NCI-H128 (cell line): Measurements from ENCODE around the gene EML1.

Experiments
- DNase-seq: peaks from one replicate; lab custom pipeline; 2025; ENCODE audit not compliant: unreplicated experiment; lab: John Stamatoyannopoulos, UW

Gene EML1

DNA sequence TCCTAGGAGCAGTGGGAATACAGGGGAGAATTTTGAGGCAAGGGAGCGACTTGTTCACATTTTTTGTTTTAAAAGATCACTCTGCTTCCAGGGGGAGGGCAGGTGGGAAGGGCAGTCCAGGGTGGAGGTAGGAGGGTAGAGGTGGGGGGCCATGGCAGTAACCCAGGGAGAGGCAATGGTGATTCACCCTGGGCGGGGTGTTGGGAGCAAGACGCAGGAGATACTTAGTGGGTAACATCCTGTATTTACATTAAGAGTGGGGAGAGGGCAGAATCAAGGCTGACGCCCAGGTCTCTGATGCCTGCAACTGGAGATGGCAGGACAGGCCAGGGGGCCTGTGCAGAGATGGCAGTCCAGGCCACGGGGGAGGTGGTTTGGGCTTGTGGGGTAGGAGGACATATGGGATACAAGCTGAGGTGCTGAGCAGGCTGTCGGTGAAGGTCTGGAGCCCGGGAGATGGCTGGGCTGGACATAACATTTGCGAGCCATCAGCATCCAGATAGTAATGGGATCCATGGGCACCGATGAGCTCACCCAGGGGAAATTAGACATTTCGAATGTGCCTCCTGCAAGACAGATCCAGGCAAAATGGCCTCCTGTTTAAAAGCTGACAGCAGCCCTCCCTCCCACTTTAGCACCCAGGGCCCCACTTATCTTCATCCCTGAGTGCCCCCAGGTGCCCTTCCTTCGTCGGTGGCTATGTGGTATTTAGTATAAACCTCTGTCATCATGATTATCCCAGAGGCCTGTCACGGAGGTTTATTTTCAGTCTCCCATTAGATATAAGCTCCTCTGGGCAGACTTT, 9.3 kb downstream of the EML1 start:
- no peak for DNase-seq

DNA sequence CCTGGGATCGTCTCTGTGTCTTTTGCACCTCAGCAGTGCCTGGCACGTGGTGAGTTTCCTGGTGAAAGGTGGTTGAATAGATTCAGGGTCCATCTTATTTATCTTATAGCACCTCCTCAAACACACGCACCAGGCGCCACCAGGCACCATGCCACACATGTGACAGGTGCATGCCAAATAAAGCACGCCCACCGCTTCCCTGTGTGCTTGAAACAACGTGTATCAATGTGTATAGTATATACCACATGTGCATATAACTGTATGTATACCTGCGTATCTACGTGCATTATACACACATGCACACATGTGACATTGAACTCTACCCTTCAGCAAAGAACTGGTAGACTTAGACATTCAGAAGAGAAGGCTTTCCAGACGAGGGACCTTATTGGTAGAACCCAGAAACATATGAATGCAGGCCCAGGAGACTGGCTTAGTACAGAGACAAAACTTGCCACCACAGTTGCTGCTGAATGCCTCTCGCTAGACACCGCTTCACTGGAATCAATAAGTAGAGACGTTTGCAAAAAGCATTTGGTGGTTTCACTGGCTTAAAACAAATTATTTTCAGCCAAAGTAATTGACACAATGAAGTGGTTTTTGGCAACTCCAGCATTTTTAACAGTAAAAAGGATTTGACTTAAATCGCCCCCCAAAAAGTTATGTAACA, 10.0 kb downstream of the EML1 start:
- no peak for DNase-seq

DNA sequence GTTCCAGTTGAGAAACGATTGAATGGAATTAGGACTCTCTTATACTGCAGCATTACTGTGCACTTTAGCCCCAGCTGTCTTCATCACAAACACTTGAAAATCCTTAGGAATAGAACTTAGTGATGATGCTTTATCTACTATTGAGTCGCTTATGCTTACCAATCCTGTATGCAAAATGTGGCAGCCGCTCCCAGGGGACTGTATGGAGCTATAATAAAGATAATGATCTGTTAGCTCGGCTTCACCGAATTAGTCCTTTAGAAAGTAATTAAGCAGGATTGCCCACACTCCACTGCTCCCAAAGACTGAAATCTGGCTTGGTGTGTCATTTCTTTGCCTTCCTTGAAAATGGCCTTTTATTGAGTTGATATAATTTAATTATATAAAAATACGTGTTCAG, 10.6 kb downstream of the EML1 start:
- DNase-seq = no peak

DNA sequence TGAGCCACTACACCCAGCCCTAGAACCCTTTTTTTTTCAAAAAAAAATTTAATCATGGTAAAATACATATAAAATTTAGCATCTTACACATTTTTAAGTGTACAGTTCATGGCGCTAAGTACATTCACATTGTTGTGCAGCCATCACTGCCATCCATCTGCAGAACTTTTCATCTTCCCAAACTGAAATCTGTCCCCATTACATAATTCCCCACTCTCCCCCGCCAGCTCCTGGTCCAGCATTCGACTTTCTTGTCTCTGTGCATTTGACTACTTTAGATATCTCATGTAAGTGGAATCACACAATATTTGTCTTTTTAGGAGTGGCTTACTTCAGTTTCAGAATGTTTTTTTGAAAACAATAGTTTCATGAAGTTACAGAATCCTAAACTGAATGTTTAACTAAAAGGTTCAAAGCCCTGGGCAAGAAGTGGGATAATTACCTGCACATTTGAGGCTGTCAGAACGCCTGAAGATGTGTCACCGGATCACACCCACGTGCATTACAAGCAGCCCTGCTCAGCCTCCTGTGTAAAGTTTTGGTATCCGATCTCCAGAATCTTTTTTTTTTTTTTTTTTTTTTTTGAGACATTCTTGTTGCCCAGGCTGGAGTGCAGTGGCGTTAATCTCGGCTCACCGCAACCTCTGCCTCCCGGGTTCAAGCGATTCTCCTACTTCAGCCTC, 12.7 kb downstream of the EML1 start:
- DNase-seq = no peak

DNA sequence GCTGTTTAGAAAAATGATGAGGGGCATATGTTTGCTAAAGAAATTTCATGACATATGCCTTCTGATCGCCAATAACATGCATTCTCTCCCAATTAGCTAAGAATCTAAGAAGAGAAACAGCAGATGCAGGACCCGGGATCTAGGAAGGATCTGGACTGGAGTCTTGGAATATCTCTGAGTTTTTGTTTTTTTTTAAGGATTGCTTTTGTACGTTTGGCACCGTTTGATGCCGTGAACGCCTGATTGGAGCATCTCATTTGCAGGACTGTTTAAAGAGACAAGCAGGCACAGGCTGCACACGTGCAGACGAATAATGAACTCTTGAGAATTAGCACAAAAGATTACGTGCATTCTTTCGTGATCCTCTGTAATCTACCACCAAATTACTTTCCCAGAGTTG, 13.6 kb downstream of the EML1 start:
- DNase-seq = no peak

DNA sequence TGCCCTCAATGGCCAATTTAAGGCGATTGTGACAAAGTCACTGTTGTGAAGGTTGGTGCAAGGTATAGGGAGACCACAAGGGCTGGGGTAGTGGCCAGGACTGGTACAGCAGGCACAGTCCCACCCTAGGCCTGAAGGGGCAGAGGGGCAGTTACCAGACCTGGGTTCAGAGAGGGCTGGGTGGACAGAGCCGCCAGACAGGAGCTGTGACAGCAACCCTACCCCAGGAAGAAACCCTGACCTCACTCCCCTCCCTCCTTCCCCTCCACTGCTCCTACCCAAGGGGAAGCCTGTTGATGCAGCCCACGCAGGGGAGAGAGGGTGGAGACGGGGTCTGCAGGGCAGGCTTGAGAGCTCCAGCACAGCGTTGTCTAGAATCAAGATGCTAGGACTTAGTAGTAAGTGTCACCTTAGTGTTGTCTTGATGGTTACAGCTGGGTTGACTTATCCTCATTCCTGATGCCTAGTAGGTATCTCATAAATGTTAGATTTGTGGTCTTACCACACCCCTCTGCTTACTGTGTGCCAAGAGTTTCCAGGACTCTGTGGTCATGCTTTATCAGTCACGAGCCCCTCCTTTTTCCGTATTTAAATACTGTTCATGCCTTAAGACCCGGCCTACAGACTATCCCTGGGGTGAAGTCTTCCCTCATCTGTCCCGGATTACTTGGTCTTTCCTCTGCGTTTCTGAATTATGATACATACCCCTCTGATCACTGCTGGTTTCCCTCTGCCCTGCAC, 14.4 kb downstream of the EML1 start:
- DNase-seq = no peak

DNA sequence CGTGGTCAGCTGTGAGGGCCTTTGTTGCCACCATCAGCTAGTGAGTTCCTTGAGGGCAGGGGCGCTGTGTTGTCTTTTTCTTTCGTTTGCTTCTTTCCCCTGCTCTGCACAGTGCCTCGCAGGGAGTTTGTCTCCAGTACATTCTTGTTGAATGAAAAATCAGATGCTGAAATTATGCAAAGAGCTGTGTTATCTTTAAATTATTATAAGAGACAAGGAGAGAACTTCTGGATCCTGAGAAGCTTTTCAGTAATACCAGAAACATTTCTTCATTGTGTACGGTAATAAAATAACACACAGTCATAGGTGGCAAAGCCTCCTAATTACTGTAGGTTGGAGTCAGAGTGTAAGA, 14.9 kb downstream of the EML1 start:
- no peak for DNase-seq

DNA sequence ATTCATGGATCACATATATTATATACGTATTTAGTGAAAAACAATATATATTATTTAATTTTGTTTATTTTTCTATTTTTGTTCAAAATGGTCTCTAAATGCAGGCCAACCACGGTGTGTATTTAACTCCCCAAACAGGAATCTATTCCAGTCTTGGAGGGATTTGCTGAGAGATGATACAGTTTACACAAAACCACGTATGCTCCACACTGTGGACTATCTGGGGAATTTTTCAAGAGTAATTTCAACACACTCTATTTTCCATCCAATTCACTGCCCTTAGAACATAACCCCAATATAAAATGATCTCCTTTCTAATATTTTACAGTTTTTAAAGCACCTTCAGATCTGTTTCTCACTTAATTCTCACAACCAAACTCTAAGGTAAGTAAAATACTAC, 15.3 kb downstream of the EML1 start:
- DNase-seq = no peak

DNA sequence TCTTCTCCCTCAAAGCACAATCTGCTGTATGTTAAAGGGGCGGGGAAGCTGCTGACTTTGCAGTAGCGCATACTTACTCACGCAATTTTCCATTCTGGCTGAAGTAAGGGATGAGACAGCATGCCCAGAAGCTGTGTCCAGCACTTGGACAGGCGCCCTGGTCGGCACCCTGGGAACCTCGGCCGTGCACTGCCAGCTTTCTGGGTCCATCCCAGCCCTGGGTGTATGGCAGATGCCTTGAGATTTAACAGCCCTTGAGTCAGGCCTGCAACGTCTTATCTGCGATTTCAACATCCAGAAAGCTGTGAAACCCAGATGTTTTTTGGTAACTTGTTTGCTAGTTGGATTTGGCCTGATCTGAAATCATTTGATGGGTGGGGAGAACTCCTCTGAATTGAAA, 16.1 kb downstream of the EML1 start:
- no peak for DNase-seq

DNA sequence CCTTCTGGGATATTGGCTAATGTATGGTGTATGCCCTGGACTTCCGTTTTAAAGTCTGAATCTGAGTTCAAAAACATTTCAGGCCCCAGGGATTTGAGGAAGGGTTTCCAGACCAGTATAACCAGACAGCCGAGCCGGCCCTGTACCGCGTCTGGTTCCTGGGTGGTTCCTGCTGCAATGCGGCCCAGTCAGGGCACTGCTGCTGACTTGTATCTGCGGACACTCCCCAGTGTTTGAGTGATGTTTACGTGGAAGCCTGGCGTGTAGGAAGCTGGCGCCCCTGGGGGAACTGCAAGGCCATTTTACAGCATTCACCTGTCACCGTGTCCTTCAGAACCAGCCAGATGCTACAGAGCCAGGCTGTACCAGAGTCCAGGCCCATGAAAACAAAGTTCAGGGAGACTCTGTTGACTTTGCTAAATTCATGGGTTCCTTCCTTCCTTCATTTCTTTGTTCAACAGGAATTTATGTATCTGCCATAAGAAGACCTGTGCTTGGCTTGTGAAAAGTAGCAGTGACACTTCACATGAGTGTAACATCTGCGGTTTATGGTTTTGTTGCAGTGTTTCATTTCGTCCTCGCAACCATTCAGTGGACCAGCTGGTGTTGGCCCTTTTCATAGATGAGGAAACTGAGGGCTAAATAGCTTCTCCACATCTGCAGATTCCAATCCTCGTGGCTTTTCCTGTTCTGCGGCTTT, 16.8 kb downstream of the EML1 start:
- no peak for DNase-seq

DNA sequence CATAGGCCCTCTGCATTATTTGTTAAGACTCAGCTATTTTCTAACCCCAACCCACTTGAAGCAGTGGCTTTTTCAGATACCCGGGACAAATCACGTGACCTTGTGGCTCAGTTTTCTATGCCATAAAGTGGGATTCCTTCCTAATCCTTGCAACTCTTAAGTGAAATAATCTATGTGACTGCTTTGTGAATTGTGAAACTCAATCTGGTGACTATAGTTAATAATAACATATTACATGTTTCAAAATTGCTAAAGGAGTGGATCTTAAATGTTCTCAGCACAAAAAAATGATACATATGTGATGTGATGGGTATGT, 17.3 kb downstream of the EML1 start:
- DNase-seq = no peak

DNA sequence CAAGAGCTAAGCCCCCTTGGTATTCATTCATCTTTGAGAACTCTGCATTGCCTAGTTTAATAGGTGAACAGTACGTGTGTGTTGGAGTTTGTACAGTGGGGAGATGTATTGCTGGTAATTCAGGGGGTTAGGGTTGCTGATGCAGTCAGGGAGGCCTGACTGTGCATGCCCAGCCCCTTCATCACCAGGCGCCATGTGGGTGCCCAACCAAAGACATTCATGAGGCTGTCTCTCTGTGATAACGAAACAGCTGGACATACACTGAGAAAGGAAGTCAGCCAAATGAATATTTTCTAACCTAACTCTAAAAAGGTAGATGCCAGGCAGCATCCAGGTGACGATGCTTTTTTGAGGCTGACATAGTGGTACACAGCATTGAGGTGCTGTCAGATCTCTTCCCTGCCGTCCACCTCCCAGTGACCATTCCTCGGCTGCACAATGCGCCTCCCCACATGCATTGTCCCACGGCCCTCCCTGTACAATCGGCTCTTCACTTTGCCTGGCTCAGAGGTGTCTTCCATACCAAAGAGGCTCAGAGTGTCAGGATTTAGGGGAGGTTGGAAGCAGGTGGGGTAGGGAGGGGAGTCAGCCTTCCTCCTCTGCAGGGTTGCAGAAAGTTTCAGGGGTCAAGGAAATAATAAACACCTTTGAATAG, 19.0 kb downstream of the EML1 start:
- DNase-seq = no peak

DNA sequence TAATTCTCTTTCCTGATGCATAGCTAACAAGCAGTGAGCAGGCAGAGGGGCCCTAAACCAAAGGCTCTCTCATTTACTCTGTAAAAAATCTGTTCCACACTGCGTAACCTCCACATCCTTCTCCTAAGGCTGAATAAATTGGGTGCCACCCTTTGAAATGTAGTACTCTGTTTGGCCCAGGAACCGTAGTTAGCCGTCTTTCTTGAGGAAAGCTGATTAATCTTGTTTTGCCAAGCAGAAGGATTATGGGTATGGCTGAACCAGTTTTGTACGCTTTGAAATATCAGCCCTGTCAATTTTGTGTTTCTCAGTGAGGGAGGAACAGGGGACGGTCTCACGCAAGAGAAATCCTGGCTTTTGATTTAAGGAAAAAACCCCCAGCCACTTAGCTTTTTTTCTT, 19.7 kb downstream of the EML1 start:
- no peak for DNase-seq

DNA sequence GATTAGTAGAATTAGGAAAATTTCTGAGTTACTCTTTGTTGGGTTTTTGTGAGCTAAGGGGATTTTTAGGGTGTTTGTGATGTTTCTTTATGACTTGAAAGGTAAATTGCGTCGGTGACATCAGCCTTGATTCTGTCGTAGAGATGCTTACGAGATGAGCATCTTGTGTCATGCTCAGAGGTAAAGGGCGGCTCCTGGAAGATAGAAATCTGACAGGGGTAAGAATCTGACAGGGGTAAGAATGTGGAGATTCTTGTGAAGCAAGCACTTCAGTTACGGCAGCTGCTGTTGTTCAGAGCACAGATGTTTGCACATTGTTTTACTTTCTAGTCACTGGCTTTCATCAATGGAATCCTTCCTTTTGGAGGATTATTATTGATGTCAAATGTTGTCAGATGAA, 22.5 kb downstream of the EML1 start:
- no peak for DNase-seq

DNA sequence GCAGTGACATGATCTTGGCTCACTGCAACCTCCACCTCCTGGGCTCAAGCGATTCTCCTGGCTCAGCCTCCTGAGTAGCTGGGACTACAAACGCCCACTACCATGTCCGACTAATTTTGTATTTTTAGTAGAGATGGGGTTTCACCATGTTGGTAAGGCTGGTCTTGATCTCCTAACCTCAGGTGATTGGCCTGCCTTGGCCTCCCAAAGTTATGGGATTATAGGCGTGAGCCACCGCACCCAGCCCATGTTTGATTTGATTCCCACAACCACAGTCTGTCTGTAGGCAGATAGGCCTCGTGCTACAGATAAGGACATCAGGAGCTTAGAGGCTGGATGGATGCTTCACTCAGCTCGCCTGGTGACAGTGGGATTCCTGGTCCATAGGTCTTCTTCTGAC, 23.0 kb downstream of the EML1 start:
- DNase-seq = no peak

DNA sequence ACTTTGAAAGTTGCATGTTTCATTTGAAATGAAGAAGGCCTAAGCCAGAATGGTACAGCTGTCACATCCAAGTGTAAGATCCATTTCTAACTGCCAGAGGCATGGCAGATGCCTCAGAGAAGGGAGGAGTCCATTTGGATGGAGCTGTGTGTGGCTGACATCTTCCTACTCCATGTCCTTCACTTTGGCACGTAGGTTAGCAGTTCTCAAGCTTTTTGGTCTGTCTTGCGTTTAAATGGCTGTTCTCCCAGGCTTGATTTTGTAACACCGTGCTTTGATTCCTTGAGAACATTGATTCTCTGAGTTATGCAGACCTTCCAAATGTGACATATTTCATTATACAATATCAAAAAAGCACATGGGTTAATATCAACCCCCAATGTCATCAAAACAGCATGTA, 23.4 kb downstream of the EML1 start:
- no peak for DNase-seq

DNA sequence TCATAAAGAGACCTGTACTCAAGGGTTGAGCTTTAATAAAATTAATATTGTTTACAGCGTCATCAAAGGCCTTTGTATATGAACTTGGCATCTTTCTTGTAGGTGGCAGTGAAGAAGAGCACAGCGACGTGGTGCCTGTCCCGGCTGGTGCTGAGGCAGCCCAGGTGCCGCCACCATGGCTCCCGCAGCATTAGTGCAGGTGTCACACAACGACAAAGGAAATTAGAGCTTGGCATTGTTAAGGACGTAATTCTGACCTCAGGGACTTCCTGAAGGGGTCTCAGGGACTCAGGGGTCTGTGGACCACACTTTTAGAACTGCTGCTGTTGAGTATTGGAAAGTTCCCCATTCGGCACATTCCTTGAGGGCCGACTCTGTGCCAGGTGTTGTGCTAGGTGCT, 24.1 kb downstream of the EML1 start:
- DNase-seq = no peak

DNA sequence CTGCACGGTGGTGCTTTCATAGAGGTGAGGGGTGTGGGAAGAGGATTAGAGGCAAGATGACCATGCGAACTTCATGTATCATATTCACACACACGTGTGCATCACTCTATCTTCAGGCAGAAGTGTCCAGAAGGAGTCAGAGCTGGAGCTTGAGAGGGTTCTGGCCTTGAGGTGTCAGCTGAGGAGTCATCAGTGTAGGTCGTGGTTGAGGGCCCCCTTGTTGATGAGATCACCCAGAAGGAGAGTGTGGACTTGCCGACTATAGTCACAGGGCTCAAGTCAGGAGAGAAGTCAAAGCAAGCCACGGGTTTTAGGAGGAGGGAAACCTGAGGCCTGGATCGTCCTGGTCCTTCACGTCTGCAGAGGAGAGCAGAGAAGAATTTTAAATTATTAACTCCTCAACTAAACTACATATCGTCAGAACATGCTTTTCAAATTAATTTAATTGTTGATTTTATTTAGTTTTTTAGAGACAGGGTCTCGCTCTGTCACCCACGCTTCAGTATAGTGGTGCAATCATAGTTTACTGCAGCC, 25.4 kb downstream of the EML1 start:
- DNase-seq = no peak

DNA sequence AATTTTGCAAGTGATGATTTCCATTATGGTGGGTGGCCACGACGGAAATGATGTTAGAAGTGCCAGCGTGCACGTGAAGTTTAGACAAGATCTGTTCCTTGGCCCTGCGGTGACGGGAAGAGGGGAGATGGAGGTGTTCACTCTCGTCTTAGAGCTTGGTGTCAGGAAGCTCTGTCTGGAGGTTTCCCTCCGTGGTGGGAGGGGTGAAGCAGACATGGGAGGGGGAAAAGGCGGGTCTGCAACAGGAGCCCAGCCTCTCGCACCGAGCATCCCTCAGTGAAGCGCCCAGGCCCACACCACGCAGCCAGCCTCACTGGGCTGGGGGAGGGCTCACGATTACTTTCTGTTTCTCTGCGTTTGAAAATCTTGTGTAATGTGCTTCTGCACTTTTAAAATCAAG, 26.3 kb downstream of the EML1 start:
- no peak for DNase-seq

DNA sequence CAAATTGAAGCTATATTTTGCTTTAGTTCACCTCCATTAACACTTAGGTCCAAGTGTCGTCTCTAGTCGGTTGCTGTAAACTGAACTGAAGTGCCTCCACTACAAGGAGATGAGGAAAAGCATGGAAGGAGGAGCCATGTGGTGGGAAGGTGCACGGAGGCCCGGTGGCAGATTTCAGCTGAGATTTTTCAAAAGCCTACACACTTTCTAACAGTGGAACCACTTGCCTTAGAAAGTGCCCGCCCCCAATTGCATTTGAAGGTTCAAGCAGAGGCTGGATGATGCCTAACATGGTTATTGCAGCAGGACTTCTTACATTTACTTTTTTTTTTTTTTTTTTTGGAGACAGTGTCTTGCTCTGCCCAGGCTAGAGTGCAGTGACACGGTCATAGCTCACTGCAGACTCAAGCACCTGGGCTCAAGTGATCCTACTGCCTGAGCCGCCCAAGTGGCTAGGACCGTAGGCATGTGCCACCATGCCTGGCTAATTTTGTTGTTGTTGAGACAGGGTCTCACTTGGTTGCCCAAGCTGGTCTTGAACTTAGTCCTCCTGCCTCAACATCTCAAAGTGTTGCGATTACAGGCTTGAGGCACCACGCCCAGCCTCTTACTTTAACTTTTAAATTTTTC, 27.6 kb downstream of the EML1 start:
- no peak for DNase-seq
